Neural progenitor cell (in vitro differentiated cells): ENCODE data around the gene SELENOO.

ENCODE experiments used
- EZH2 ChIP-seq: fragments of 200-600 bp; sonication (generic); IDR thresholded peaks from 2 replicates; pipeline ENCODE4 v1.6.1; 2017; ENCODE audit warnings: antibody characterized with exemption, mild to moderate bottlenecking, moderate library complexity
- EZH2phosphoT487 ChIP-seq: fragments of 200-600 bp; sonication (generic); IDR thresholded peaks from 2 replicates; pipeline ENCODE4 v1.6.1; 2017; ENCODE audit warnings: antibody characterized with exemption
- TF ChIP-seq, protein P1 (sequence below): fragments of 200-600 bp; sonication (generic); IDR thresholded peaks from 2 replicates; pipeline ENCODE4 v1.5.1; 2017; ENCODE audit warnings: antibody characterized with exemption, mild to moderate bottlenecking

DNA sequence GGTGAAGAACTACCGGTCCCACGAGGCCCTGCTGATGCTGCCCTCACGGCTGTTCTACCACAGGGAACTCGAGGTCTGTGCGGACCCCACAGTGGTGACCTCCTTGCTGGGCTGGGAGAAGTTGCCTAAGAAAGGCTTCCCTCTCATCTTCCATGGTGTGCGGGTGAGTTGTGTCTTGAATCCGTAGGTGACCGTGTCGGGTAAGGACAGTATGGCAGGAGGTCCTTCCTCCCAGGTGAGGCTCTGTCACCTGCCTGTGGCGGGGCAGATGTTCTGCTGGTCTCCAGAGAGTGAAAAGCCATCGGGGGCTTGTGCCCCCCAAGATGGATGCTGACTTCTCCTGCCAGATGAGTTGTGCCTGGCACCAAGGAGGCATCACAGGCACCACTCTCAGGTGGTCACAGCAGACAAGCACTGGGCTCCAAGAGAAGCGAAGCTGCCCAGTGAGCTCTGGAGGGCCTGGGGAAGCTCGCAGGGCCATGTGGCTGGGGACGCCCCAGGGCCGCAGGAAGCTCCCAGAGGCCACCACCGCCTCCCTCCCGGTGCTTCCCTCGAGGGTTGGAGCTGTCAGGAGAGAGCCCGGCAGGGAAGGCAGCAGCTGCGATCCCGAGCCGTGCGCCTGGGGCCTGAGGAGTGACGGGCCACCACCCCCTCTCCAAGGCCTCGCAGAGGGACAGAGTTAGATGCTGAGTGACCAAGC lies 47.6 kb upstream of the SELENOO start:
- TF ChIP-seq, protein P1, sequence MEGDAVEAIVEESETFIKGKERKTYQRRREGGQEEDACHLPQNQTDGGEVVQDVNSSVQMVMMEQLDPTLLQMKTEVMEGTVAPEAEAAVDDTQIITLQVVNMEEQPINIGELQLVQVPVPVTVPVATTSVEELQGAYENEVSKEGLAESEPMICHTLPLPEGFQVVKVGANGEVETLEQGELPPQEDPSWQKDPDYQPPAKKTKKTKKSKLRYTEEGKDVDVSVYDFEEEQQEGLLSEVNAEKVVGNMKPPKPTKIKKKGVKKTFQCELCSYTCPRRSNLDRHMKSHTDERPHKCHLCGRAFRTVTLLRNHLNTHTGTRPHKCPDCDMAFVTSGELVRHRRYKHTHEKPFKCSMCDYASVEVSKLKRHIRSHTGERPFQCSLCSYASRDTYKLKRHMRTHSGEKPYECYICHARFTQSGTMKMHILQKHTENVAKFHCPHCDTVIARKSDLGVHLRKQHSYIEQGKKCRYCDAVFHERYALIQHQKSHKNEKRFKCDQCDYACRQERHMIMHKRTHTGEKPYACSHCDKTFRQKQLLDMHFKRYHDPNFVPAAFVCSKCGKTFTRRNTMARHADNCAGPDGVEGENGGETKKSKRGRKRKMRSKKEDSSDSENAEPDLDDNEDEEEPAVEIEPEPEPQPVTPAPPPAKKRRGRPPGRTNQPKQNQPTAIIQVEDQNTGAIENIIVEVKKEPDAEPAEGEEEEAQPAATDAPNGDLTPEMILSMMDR = no peak
- no peak for TF ChIP-seq EZH2
- no peak for TF ChIP-seq EZH2phosphoT487
